HG03575 (cell line): ENCODE results near the gene SPTSSA.
"Not testable (repeated sequence)": the region's sequence is repeated elsewhere in the genome, so short reads cannot be mapped to it uniquely, and the experiment has no call there.

Experiments
- ATAC-seq: cut with Tn5 transposase; IDR thresholded peaks from one replicate; pipeline ENCODE4 v1.9.1; 2021; ENCODE audit not compliant: unreplicated experiment, insufficient number of reproducible peaks, low FRiP score; ENCODE audit errors: extremely low read depth

Gene SPTSSA

GRCh38 chr14:34436960-34437728 lies 24.9 kb downstream of the SPTSSA start:
- ATAC-seq: no peak

GRCh38 chr14:34436118-34436905 lies 25.7 kb downstream of the SPTSSA start:
- no peak for ATAC-seq

- no peak for ATAC-seq
Observed at GRCh38 chr14:34433957-34434356, 28.1 kb downstream of the SPTSSA start.

- not testable (repeated sequence) for ATAC-seq
Observed at GRCh38 chr14:34428102-34428466, 34.0 kb downstream of the SPTSSA start.

- no peak for ATAC-seq
Observed at GRCh38 chr14:34426313-34427295, 35.4 kb downstream of the SPTSSA start.

GRCh38 chr14:34425095-34425851 lies 36.8 kb downstream of the SPTSSA start:
- no peak for ATAC-seq

GRCh38 chr14:34424488-34424887 lies 37.6 kb downstream of the SPTSSA start:
- ATAC-seq: no peak

- no peak for ATAC-seq
Observed at GRCh38 chr14:34423445-34423844, 38.6 kb downstream of the SPTSSA start.

GRCh38 chr14:34420547-34421150 lies 41.4 kb downstream of the SPTSSA start:
- ATAC-seq: no peak

GRCh38 chr14:34409721-34410120 lies 52.3 kb downstream of the SPTSSA start:
- ATAC-seq: no peak

GRCh38 chr14:34407951-34408350 lies 54.1 kb downstream of the SPTSSA start:
- no peak for ATAC-seq

GRCh38 chr14:34404416-34404815 lies 57.6 kb downstream of the SPTSSA start:
- ATAC-seq: no peak

- ATAC-seq: no peak
Observed at GRCh38 chr14:34403646-34404045, 58.4 kb downstream of the SPTSSA start.

GRCh38 chr14:34398024-34398423 lies 64.0 kb downstream of the SPTSSA start:
- ATAC-seq: no peak

GRCh38 chr14:34387974-34388516 lies 74.0 kb downstream of the SPTSSA start:
- ATAC-seq: no peak

GRCh38 chr14:34386865-34387485 lies 75.1 kb downstream of the SPTSSA start:
- no peak for ATAC-seq

GRCh38 chr14:34385881-34386280 lies 76.2 kb downstream of the SPTSSA start:
- not testable (repeated sequence) for ATAC-seq

- ATAC-seq: no peak
Observed at GRCh38 chr14:34383839-34384238, 78.2 kb downstream of the SPTSSA start.
